Measurements from ENCODE around the gene KREMEN1. TPM values are rescaled to one million over a fixed set of nuclear protein-coding genes. Genes with fewer than 3 reads are reported as not detected.

The KREMEN1 gene
- total RNA-seq, 1 donor from 2014 or later: 102 TPM

GRCh38 chr22:29043906-29044575, 28.8 kb upstream of the KREMEN1 start:
- Histone ChIP-seq H3K27ac (replicated peaks) (no peak overlapping the region), H3K4me1 (peaks cover 4% of the 10 kb centered on the region), H3K36me3 (peaks cover 52% of the 10 kb centered on the region), H3K9me3 (replicated peaks) (no peaks in the 10 kb centered on the region), H3K27me3 (ENCODE audit: low read depth) (no peaks in the 10 kb centered on the region), H3K4me3 (no peak overlapping the region)
- no peak for TF ChIP-seq CTCF (IDR thresholded peaks at IDR 0.05; ENCODE audit: borderline replicate concordance)
- intact Hi-C loops (cut with micrococcal nuclease): no loop called here
- DNase-seq: no peak

GRCh38 chr22:29044657-29045176, 28.1 kb upstream of the KREMEN1 start:
- DNase-seq: no peak
- intact Hi-C loops (cut with micrococcal nuclease): no loop called here
- peaks cover 4% of the 10 kb centered on the region for H3K4me1 ChIP-seq
- TF ChIP-seq CTCF (IDR thresholded peaks at IDR 0.05; ENCODE audit: borderline replicate concordance): no peak
- H3K4me3 ChIP-seq: no peak overlapping the region
- H3K27ac ChIP-seq (replicated peaks): no peak overlapping the region
- no peaks in the 10 kb centered on the region for H3K27me3 ChIP-seq (ENCODE audit: low read depth)
- peaks cover 59% of the 10 kb centered on the region for H3K36me3 ChIP-seq
- no peaks in the 10 kb centered on the region for H3K9me3 ChIP-seq (replicated peaks)

GRCh38 chr22:29048822-29049654, 23.8 kb upstream of the KREMEN1 start:
- peaks cover 60% of the 10 kb centered on the region for H3K36me3 ChIP-seq
- no peaks in the 10 kb centered on the region for H3K9me3 ChIP-seq (replicated peaks)
- no peak for DNase-seq
- no peaks in the 10 kb centered on the region for H3K4me1 ChIP-seq
- no peak overlapping the region for H3K4me3 ChIP-seq
- H3K27me3 ChIP-seq (ENCODE audit: low read depth): no peaks in the 10 kb centered on the region
- no peak overlapping the region for H3K27ac ChIP-seq (replicated peaks)
- intact Hi-C loops (cut with micrococcal nuclease): no loop called here
- no peak for TF ChIP-seq CTCF (IDR thresholded peaks at IDR 0.05; ENCODE audit: borderline replicate concordance)

- Histone ChIP-seq H3K27ac (replicated peaks) (no peak overlapping the region), H3K4me3 (no peak overlapping the region), H3K9me3 (replicated peaks) (no peaks in the 10 kb centered on the region), H3K27me3 (ENCODE audit: low read depth) (no peaks in the 10 kb centered on the region), H3K4me1 (no peaks in the 10 kb centered on the region), H3K36me3 (peaks cover 53% of the 10 kb centered on the region)
- TF ChIP-seq CTCF (IDR thresholded peaks at IDR 0.05; ENCODE audit: borderline replicate concordance): no peak
- no peak for DNase-seq
- intact Hi-C loops (cut with micrococcal nuclease): no loop called here
These were observed 23.1 kb upstream of the KREMEN1 start for GRCh38 chr22:29049655-29050263.

- Histone ChIP-seq H3K4me3 (no peak overlapping the region), H3K27me3 (ENCODE audit: low read depth) (no peaks in the 10 kb centered on the region), H3K4me1 (no peaks in the 10 kb centered on the region), H3K36me3 (peaks cover 46% of the 10 kb centered on the region), H3K27ac (replicated peaks) (no peak overlapping the region), H3K9me3 (replicated peaks) (no peaks in the 10 kb centered on the region)
- no peak for DNase-seq
- intact Hi-C loops (cut with micrococcal nuclease): no loop called here
- TF ChIP-seq CTCF (IDR thresholded peaks at IDR 0.05; ENCODE audit: borderline replicate concordance): no peak
These were observed 22.4 kb upstream of the KREMEN1 start for GRCh38 chr22:29050457-29050856.
